K562 (cell line): Measurements from ENCODE around the gene PYGO2. TPM values are rescaled to one million over a fixed set of nuclear protein-coding genes. Genes with fewer than 3 reads are reported as not detected.
A peak's percentile ranks its signal among the peaks of the same experiment; 100 is the strongest.

Experiments used
- ATAC-seq: fragments of 200-7000 bp; cut with Tn5 transposase; 3 replicates; pipeline ENCODE4 v1.9.1; 2020; ENCODE audit warnings: moderate library complexity
- BruUV-seq: library from RNA; stranded (reverse); fragments of 400-500 nt; replicated peaks from 2 replicates; lab custom pipeline; 2021; lab: Mats Ljungman, UMichigan
- CTCF ChIA-PET: fragments of 300-600 bp; formaldehyde crosslinking; extraction: SDS; loops from one replicate; lab custom pipeline; 2021; ENCODE audit warnings: low intra/inter-chr PET ratio; lab: Yijun Ruan, JAX
- POLR2A ChIA-PET: fragments of 300-600, 350-650 bp; sonication (Branson Sonifier 250); formaldehyde crosslinking; extraction: SDS; loops from one replicate; lab custom pipeline; 2021; ENCODE audit warnings: antibody characterized with exemption, inconsistent platforms; lab: Yijun Ruan, JAX
- DNase-seq, 4 experiments: peaks; one replicate each; pipeline versions ENCODE4 v3.0.0 to v3.0.0-alpha.2; 2011 to 2018; ENCODE audit warnings: low spot score in 3 of 4, mixed read lengths in 3 of 4; ENCODE audit errors: extremely low read depth in 1 of 4
- FAIRE-seq: peaks from 2 replicates; lab custom pipeline; 2011; peaks lifted over from hg19 to GRCh38; lab: Jason Lieb, UNC
- H2AFZ ChIP-seq: 2 replicates; pipeline ENCODE4 v1.6.0; 2011; ENCODE audit warnings: low read depth, low read length, control low read depth, inconsistent platforms
- H3K27ac ChIP-seq: fragments of 200-600 bp; 3 replicates; pipeline ENCODE4 v1.8.0; 2011; ENCODE audit warnings: low read depth, mild to moderate bottlenecking, control low read depth, inconsistent platforms, low read length, moderate library complexity, mixed read lengths; ENCODE audit errors: extremely low read depth
- H3K27me3 ChIP-seq, 2 experiments: fragments of 300-600 bp in 1 of 2; 2 replicates in 1 of 2; 3 replicates in 1 of 2; pipeline versions ENCODE4 v1.6.0 to v1.8.0; 2011; ENCODE audit warnings: inconsistent platforms in 2 of 2, low read length in 2 of 2, mild to moderate bottlenecking in 1 of 2, mixed read lengths in 1 of 2, moderate library complexity in 1 of 2; ENCODE audit not compliant: control insufficient read depth in 2 of 2, insufficient read depth in 2 of 2
- H3K36me3 ChIP-seq: fragments of 300-600 bp; 3 replicates; pipeline ENCODE4 v1.8.0; 2011; ENCODE audit warnings: mild to moderate bottlenecking, low read length, inconsistent platforms; ENCODE audit not compliant: control insufficient read depth, insufficient read depth
- H3K4me1 ChIP-seq, 2 experiments: fragments of 200-600 bp in 1 of 2; replicated peaks in 1 of 2; 2 replicates in 1 of 2; 3 replicates in 1 of 2; pipeline versions ENCODE4 v1.5.1 to v1.8.0; 2011; ENCODE audit warnings: inconsistent platforms in 2 of 2, low read length in 2 of 2, mild to moderate bottlenecking in 1 of 2, mixed read lengths in 1 of 2, moderate library complexity in 1 of 2; ENCODE audit not compliant: control insufficient read depth in 2 of 2, insufficient read depth in 2 of 2
- H3K4me2 ChIP-seq: 2 replicates; pipeline ENCODE4 v1.6.1; 2011; ENCODE audit warnings: low read length, control low read depth, inconsistent platforms, mixed read lengths; ENCODE audit not compliant: insufficient read depth
- H3K4me3 ChIP-seq: fragments of 200-600 bp; sonication (generic), shearing (Covaris generic); 2 replicates; pipeline ENCODE4 v1.5.1; 2016; ENCODE audit warnings: control low read depth, inconsistent platforms
- H3K79me2 ChIP-seq: fragments of 200-600 bp; 3 replicates; pipeline ENCODE4 v1.8.0; 2011; ENCODE audit warnings: low read length, inconsistent platforms; ENCODE audit not compliant: control insufficient read depth, insufficient read depth
- H3K9ac ChIP-seq, 2 experiments: 2 replicates each; pipeline versions ENCODE4 v1.6.0 to v1.6.1; 2011; ENCODE audit warnings: low read depth in 2 of 2, low read length in 2 of 2, control low read depth in 1 of 2, inconsistent platforms in 1 of 2, mild to moderate bottlenecking in 1 of 2, mixed read lengths in 1 of 2; ENCODE audit not compliant: insufficient read depth in 1 of 2
- H3K9me1 ChIP-seq: one replicate; pipeline ENCODE4 v1.6.0; 2011; ENCODE audit warnings: inconsistent platforms, mild to moderate bottlenecking, low read length, moderate library complexity; ENCODE audit not compliant: control insufficient read depth, insufficient read depth
- H3K9me3 ChIP-seq: replicated peaks from 2 replicates; pipeline ENCODE4 v1.5.1; 2011; ENCODE audit warnings: low read depth, low read length, inconsistent platforms; ENCODE audit not compliant: control insufficient read depth, insufficient read depth
- H4K20me1 ChIP-seq: replicated peaks from 2 replicates; pipeline ENCODE4 v1.6.1; 2011; ENCODE audit warnings: low read length, inconsistent platforms, mixed read lengths; ENCODE audit not compliant: control insufficient read depth, insufficient read depth
- BRF2 ChIP-seq: IDR thresholded peaks from 3 replicates; pipeline ENCODE4 v1.6.1; 2011; ENCODE audit warnings: borderline replicate concordance, mild to moderate bottlenecking; ENCODE audit not compliant: insufficient read length, insufficient read depth
- COPS2 ChIP-seq: fragments of 450-650 bp; conservative IDR thresholded peaks from 2 replicates; pipeline ENCODE4 v1.6.1; 2016; ENCODE audit warnings: mild to moderate bottlenecking, moderate library complexity
- KLF1 ChIP-seq: fragments of 450-650 bp; IDR thresholded peaks from 2 replicates; pipeline ENCODE4 v1.6.1; 2016; ENCODE audit warnings: missing genetic modification characterization, missing compliant biosample characterization
- POLR2B ChIP-seq: fragments of 450-650 bp; IDR thresholded peaks from 2 replicates; pipeline ENCODE4 v1.6.1; 2018; ENCODE audit warnings: low read depth; ENCODE audit not compliant: partially characterized antibody
- TEAD4 ChIP-seq, 2 experiments: sonication (generic) in 1 of 2; formaldehyde crosslinking in 1 of 2; IDR thresholded peaks; 2 replicates each; pipeline versions ENCODE4 v1.6.1 to v1.8.0; 2012 to 2022; ENCODE audit warnings: borderline replicate concordance in 1 of 2, inconsistent platforms in 1 of 2, low read length in 1 of 2, mild to moderate bottlenecking in 1 of 2, missing genetic modification reagents in 1 of 2
- WGBS: fragments of 100-300 bp; shearing (Covaris generic); methylation state at CpG from one replicate; pipeline ENCODE4 v1.1.6; 2016; ENCODE audit warnings: low coverage, mixed read lengths; ENCODE audit not compliant: insufficient coverage; ENCODE audit errors: missing lambda C conversion rate; 5-methylcytosine and 5-hydroxymethylcytosine counted together
- in situ Hi-C: fragments of 300-500 bp; cut with MboI; formaldehyde crosslinking; loops from 4 replicates; pipeline ENCODE4 v1.15.0; 2018; ENCODE audit warnings: inconsistent platforms, mixed read lengths
- intact Hi-C: fragments of 100-400 bp; cut with micrococcal nuclease; formaldehyde crosslinking; loops from 2 replicates; pipeline ENCODE4 v1.14.2; 2022
- polyA plus RNA-seq, 8 experiments: library from polyadenylated mRNA; depleted of rRNA in 4 of 8; stranded (reverse) in 5 of 8; unstranded in 3 of 8; fragments of >200 nt; fragmentation: Nextera tagmentation in 2 of 8; fragmentation: Illumina TruSeq in 1 of 8; extraction: Ambion mirVana in 2 of 8; extraction: Trizol in 1 of 8; gene quantifications; 2 replicates each; pipeline versions ENCODE4 v1.2.1 to v1.2.3, GENCODE V29; 2011 to 2014; ENCODE audit warnings: inconsistent platforms in 1 of 8, missing spikeins in 1 of 8
- total RNA-seq, 7 experiments: library from RNA; depleted of rRNA in 6 of 7; stranded (reverse); fragments of >200 nt in 6 of 7; fragmentation: Illumina TruSeq in 2 of 7; extraction: Trizol in 2 of 7; gene quantifications; 2 replicates each; pipeline versions ENCODE4 v1.2.1 to v1.2.3, GENCODE V29; 2011 to 2021; ENCODE audit warnings: low replicate concordance in 1 of 7

PYGO2 gene
- total and polyA plus RNA-seq, 9 of the 15 experiments (the other 6 are each of a cell fraction or from before 2014, with no cell fraction given): 8.3 to 36.2 (median 18.2) TPM

- peaks cover 26 to 46% of the 10 kb centered on the region in 2 experiments for H3K4me1 ChIP-seq
- no peaks in the 10 kb centered on the region for H3K9me3 ChIP-seq
- ChIA-PET CTCF (no interaction called here), POLR2A (interaction anchor here (0.8 to 4.8 kb wide), 5 partner anchors 14 to 60 kb away, joined by 3 to 20 read pairs (median 12); partner anchors contain the start of genes CKS1B, LENEP and SHC1)
- no peak overlapping the region; the same call in 2 of the 3 replicates for H3K27ac ChIP-seq
- H4K20me1 ChIP-seq: no peaks in the 10 kb centered on the region
- H2AFZ ChIP-seq: no peak overlapping the region
- ATAC-seq: no peak
- peak overlapping the region; percentile 90 for H3K4me2 ChIP-seq
- H3K36me3 ChIP-seq: peaks cover 22% of the 10 kb centered on the region; the same call in 2 of the 3 replicates
- peak overlapping the region; percentile 22 to 77; a peak in 2 of 4 replicates for H3K9ac ChIP-seq
- in situ Hi-C loops (loop anchor here (5.0 kb wide), 1 partner anchor 105 kb away; the partner anchor contains the start of gene EFNA4), intact Hi-C loops (no loop called here)
- no peak overlapping the region for H3K4me3 ChIP-seq
- H3K9me1 ChIP-seq: no peaks in the 10 kb centered on the region
- BruUV-seq: no TSS peak
- FAIRE-seq: no peak
- TF ChIP-seq BRF2: no peak
- TF ChIP-seq TEAD4 (IDR thresholded peaks at IDR 0.05; ENCODE audit: low read length): 0 out of 2 replicates have a peak, but pooled peaks have one; percentile 38
- no peak for TF ChIP-seq TEAD4 (CRISPR knock-in tag; IDR thresholded peaks at IDR 0.05; ENCODE audit: borderline replicate concordance)
- no peak for TF ChIP-seq COPS2
- peak; percentile 93 for TF ChIP-seq KLF1 (tag)
- TF ChIP-seq POLR2B: peak; percentile 8
- TF ChIP-seq, all 486 proteins: peak for 3
- Histone ChIP-seq H3K27me3 (no peaks in the 10 kb centered on the region), H3K79me2 (peaks cover 27% of the 10 kb centered on the region)
- WGBS: 25% methylated on average over 9 of the region's 9 CpGs
- no peak for DNase-seq
Observed at GRCh38 chr1:154957091-154957657, 4.4 kb downstream of the PYGO2 start.
